Endothelial cell of umbilical vein (primary cell): Measurements from ENCODE around the gene CNNM2.

ENCODE experiments used
- EZH2 ChIP-seq: IDR thresholded peaks from 2 replicates; pipeline ENCODE4 v1.6.1; 2012; ENCODE audit warnings: borderline replicate concordance, low read depth, mild to moderate bottlenecking, moderate library complexity, low read length, inconsistent platforms; ENCODE audit not compliant: severe bottlenecking
- POLR2A ChIP-seq: IDR thresholded peaks from 2 replicates; pipeline ENCODE4 v1.6.1; 2012; ENCODE audit warnings: low read depth, mild to moderate bottlenecking, control low read depth, low read length
- TF ChIP-seq, protein P1 (sequence below), 2 donors: IDR thresholded peaks; 1 replicate in 1 of 2; 2 replicates in 1 of 2; pipeline ENCODE4 v1.5.1; 2011; ENCODE audit warnings: low read length in 2 of 2, mild to moderate bottlenecking in 2 of 2, moderate library complexity in 2 of 2, control low read depth in 1 of 2, inconsistent platforms in 1 of 2, low read depth in 1 of 2; ENCODE audit not compliant: insufficient read depth in 1 of 2; ENCODE audit errors: extremely low read depth in 1 of 2

DNA sequence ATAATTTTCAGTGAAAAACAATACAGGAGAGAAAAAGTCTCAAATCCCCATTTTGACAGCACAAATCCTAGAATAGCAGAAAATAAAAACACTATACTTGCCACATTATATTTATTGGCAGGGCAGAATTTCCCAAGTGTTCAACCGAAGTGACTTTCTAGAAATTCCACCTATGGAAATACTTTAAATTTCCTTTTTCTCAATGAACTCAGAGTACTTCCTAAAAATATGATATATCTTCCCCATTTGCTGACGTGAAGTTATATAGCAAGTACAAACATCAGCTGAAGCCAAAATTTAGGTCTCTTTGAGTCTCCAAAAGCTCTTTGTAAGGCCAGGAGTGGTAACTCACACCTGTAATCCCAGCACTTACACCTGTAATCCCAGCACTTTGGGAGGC lies 191.7 kb downstream of the CNNM2 start:
- TF ChIP-seq, protein P1, sequence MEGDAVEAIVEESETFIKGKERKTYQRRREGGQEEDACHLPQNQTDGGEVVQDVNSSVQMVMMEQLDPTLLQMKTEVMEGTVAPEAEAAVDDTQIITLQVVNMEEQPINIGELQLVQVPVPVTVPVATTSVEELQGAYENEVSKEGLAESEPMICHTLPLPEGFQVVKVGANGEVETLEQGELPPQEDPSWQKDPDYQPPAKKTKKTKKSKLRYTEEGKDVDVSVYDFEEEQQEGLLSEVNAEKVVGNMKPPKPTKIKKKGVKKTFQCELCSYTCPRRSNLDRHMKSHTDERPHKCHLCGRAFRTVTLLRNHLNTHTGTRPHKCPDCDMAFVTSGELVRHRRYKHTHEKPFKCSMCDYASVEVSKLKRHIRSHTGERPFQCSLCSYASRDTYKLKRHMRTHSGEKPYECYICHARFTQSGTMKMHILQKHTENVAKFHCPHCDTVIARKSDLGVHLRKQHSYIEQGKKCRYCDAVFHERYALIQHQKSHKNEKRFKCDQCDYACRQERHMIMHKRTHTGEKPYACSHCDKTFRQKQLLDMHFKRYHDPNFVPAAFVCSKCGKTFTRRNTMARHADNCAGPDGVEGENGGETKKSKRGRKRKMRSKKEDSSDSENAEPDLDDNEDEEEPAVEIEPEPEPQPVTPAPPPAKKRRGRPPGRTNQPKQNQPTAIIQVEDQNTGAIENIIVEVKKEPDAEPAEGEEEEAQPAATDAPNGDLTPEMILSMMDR (IDR thresholded peaks at IDR 0.05; ENCODE audit: extremely low read depth in 1 of 2, insufficient read depth in 1 of 2, low read depth in 1 of 2, low read length in 2 of 2) = no peak
- no peak for TF ChIP-seq POLR2A
- TF ChIP-seq EZH2 = no peak
